SK-N-SH (cell line): ENCODE measurements around the gene ORM1.

ENCODE experiments used
- CTCF ChIP-seq: fragments of 200-600 bp; sonication (generic); IDR thresholded peaks from 2 replicates; pipeline ENCODE4 v1.6.1; 2017; ENCODE audit warnings: antibody characterized with exemption, mild to moderate bottlenecking, moderate library complexity
- MAX ChIP-seq: IDR thresholded peaks from 2 replicates; pipeline ENCODE4 v1.4.0; 2012; ENCODE audit warnings: low read depth
- POLR2AphosphoS5 ChIP-seq: IDR thresholded peaks from 2 replicates; pipeline ENCODE4 v1.6.1; 2012; ENCODE audit warnings: low read depth, low read length
- USF2 ChIP-seq: fragments of 150-350 bp; IDR thresholded peaks from 2 replicates; pipeline ENCODE4 v1.6.1; 2017; ENCODE audit warnings: antibody characterized with exemption, low read length, low read depth, borderline replicate concordance
- YY1 ChIP-seq: IDR thresholded peaks from 2 replicates; pipeline ENCODE4 v1.4.0; 2012; ENCODE audit warnings: low read depth, mild to moderate bottlenecking

GRCh38 chr9:114371973-114372917 is 49.3 kb downstream of the ORM1 start:
- TF ChIP-seq POLR2AphosphoS5 (no peak), CTCF (no peak), MAX (no peak), USF2 (no peak), YY1 (no peak)
